Breast epithelium (tissue), 3 donors: ENCODE data around the gene CTNNA2.

Experiments
- POLR2A ChIP-seq: fragments of 450-650 bp; IDR thresholded peaks from one replicate; pipeline ENCODE4 v1.6.1; 2016; ENCODE audit warnings: antibody characterized with exemption, mild to moderate bottlenecking, moderate library complexity
- POLR2AphosphoS5 ChIP-seq, 3 donors: sonication (generic); formaldehyde crosslinking; IDR thresholded peaks; one replicate each; pipeline ENCODE4 v1.6.1; 2017; ENCODE audit warnings: antibody characterized with exemption in 3 of 3
- TF ChIP-seq, protein P1 (sequence below), 3 donors: fragments of 450-650 bp; IDR thresholded peaks; one replicate each; pipeline ENCODE4 v1.5.1; 2016 to 2017; ENCODE audit warnings: antibody characterized with exemption in 3 of 3, mild to moderate bottlenecking in 3 of 3, moderate library complexity in 3 of 3

DNA sequence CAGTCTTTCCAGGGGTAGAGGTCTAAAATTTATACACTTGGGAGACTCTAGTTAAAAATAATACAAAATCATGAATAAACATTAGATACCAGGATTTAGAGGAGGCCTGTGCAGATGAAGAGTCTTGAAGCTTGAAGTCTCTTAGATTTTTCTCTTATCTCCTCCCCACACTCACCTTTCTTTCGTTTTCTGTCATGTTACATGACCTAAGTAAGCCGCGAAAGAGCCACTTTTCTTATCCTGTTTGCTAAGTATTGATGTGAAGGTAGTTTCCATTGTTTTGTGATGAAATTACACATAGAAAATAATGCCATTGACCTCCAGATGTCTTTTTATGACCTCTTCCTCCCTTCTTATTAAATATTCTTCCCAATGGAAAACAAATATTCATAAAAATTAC is 423.9 kb downstream of the CTNNA2 start:
- TF ChIP-seq, protein P1, sequence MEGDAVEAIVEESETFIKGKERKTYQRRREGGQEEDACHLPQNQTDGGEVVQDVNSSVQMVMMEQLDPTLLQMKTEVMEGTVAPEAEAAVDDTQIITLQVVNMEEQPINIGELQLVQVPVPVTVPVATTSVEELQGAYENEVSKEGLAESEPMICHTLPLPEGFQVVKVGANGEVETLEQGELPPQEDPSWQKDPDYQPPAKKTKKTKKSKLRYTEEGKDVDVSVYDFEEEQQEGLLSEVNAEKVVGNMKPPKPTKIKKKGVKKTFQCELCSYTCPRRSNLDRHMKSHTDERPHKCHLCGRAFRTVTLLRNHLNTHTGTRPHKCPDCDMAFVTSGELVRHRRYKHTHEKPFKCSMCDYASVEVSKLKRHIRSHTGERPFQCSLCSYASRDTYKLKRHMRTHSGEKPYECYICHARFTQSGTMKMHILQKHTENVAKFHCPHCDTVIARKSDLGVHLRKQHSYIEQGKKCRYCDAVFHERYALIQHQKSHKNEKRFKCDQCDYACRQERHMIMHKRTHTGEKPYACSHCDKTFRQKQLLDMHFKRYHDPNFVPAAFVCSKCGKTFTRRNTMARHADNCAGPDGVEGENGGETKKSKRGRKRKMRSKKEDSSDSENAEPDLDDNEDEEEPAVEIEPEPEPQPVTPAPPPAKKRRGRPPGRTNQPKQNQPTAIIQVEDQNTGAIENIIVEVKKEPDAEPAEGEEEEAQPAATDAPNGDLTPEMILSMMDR (IDR thresholded peaks at IDR 0.05): no peak
- TF ChIP-seq POLR2A (no peak), POLR2AphosphoS5 (IDR thresholded peaks at IDR 0.05) (no peak)
